Lung microvascular endothelial cell (primary cell): ENCODE measurements around the gene RNF11. TPM values are rescaled to one million over a fixed set of nuclear protein-coding genes. Genes with fewer than 3 reads are reported as not detected.
A peak's percentile ranks its signal among the peaks of the same experiment; 100 is the strongest.

Experiments
- DNase-seq, 2 donors: peaks; one replicate each; pipeline versions ENCODE4 v3.0.0 to v3.0.0-alpha.2; 2010; ENCODE audit warnings: low read depth in 2 of 2
- total RNA-seq: library from RNA; depleted of rRNA; stranded (reverse); fragments of >200 nt; gene quantifications from 2 replicates; pipeline ENCODE4 v1.2.1, GENCODE V29; 2014

Gene RNF11
- total RNA-seq, 1 donor from 2014 or later = 134 TPM

DNA sequence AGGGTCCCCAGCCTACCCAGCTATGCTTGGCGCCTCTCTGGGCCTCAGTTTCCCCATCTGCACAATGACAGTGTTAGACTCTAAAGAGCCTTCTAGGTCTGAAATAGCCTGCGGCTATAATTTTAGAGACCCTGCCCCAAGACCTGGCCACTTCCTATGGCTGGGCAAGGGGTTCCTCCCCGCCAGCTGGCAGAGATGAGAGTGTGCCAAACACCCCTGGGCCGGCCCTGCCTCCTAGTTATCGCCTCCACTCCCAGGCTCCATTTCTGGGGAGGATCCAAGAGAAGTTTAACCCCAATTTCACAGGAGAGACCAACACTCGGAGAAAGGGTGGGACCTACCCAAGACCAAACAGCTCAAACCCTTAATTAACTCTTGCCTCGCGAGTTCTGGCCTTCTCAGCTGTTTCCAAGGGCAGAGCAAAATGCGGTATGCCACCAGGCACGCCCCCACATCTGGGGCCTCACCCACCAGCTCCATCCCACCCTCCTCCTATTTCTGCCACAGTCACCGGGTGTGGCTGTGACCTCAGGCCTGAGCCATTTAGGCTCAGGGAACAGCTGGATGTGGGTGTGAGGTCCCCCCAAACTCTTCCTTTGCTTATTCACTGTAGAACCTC lies 58.6 kb downstream of the RNF11 start:
- DNase-seq = no peak

DNA sequence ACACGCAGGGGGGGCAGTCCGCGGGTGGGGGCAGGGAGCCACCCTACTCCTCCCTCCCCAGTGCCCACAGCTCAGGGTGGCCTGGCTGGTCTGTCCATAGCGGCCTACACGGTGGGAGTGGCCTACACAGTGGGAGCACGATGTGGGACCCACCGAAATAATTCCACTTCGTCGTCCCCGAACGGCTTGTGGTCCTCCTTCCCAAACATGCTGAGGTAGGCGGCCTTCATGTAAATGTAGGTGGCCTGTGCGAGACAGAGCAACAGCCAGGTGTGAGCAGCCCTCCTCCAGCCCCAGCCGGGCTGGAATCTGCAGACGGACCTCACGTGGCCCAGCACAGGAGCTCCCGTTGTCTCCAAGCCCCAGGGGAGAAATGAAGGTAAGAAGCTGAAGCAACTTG lies 59.9 kb downstream of the RNF11 start:
- DNase-seq = no peak

DNA sequence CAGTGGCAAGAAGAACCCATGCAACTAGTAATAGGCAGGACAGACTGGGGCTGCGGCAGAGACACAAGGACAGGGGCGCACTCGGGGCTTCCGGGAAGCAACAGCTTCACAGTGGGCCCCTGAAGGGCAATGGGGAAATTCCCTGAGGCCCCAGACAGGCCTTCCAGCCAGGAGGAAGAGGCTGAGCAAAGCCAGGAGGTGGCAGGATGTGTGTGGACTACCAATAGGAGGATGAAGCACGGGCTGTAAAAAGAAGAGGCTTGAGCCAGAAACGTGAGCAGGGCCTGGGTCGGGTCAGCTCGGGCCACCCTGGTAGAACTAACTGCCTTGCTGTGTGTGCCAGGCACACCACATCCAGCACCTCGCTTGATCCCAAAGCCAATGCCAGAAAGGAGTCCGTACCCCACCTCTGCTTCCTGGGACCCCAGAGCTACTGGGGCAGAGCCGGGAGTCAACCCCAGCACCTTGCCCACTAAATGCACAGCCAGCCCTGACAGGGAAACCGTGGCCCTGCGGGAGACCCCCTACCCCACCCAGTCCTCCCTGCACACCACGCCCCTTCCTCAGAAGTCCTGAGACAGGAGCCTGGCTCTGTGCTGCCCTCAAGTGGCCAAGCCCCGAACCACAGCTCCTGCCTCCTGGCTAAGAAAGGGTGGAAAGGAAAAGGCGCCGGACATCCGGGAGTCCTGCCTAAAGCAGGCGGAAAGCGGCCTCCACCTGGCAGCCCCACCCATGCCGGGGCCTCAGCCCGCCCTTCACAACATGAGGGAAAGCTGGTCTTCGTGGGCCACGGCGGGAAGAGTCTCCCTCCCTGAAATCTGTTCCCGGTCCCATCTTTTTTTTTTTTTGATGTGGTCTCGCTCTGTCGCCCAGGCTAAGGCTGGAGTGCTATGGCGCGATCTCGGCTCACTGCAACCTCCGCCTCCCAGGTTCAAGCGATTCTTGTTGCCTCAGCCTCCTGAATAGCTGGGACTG lies 60.6 kb downstream of the RNF11 start:
- peak; percentile 68 to 76 for DNase-seq

DNA sequence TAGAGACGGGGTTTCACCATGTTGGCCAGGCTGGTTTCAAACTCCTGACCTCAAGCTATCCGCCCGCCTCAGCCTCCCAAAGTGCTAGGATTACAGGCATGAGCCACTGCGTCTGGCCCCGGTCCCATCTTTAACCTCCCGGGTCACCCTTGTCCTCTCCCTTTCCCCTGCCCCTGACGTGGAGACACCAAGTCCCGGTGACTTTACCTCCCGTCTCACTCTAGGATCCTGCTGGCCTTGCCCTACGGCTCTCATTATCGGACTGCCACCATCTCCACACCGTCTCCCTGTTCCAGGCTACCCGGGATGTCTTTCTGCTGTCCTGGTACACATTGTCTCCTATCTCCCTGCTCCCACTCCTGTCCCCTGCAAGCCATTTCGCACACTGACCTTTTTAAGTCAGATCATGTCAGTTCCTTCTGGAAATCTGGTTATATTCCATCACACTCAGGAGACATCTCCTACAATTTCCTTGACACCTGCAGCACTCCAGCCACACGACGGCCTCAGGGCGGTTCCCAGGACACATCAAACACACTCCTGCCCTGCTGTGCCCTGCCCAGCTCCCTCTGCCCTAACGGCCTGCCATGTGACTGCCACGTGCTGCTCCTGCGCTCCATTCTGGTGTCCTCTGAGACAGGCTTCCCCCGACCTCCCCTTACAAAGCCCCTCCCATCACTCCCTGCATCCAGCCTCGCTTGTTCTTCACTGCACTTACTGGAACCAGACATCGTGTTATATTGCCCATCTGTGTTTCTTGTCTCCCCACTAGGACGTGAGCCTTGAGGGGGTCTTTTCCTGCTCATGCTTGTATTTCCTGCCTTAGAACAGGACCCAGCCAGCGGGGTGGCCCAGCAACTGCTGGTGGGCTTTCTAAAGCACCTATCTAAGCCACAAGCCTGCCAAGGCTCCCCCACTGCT lies 61.6 kb downstream of the RNF11 start:
- DNase-seq = no peak

DNA sequence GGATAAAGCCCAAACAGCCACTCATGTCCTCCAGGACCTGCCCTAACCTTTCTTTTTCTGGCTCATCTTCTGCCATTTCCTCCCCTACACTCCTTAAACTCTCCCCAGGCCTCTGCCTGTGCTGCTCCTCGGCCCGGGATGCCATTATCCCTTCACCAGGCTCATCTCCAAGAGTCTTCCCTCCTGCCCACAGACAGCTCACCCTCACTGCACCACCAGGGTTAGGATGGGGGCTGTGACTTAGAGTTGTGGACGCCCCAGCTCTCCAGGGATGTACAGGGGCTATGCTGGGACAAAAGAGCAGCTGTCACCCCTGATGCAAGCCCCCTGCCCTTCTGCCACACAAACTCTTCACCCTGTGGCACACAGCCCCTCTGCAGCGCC lies 62.2 kb downstream of the RNF11 start:
- DNase-seq = no peak

DNA sequence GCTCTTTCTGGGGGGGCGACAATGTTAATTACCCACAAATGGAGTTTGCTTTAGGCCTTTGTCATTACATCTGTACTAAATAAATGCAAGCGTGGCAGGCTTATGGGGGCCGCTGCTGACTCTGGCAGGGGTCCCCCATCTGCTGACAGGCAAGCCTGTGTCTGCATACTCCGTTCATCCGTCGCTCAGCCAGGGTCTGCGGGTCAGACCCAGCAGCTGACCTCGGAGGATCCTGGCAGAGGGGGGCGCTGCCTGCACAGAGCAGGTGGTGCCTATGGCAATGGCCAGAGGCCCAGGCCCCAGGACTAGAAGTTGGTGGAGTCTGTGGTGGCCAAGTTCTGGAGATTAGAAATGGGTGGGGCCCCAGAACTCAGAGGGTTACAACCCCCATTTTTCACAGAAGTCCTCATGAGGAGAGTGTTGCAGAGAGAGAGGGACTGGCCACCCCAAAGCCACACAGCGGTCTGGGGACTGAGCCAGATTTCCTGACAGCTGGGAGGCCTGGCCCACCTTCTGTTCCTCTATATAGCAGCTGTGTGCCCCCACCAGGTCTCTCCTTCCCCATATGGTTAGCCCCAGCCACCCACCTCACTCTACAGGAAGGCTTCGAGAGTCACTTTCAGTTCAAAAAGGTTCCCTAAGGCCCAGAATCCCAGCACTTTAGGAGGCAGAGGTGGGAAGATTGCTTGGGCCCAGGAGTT lies 63.3 kb downstream of the RNF11 start:
- DNase-seq = no peak

DNA sequence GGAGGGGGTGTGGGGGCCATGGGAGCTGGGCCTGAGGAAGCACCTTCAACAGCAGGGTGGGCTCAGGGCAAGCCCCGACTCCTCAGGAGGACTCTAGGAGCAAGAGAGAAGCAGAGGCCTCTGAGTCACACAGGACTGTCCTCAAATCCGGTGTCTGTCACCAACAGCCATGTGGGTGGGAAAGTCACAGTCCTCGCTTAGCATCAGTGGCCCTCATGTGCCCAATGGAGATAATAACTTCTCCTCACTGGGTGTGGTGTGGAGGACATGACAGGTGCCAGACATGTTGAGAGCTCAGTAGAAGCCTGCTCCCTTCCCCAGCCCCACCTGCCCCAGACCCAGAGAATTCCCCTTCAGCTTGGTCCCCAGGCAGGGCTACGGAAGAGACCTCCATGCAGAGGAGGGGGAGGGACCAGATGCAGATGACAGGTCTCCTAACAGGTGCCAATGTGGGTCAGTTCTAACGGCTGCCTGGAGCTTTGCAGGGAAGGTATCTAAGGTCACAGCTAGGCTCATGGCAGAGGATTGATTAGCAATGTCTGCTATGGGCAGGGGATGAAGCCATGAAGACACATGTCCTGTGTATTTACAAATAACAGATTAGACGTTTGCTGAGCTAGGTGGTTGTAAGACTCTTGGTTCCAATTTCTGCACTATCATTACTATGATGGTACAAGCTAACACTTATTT lies 64.1 kb downstream of the RNF11 start:
- no peak for DNase-seq

DNA sequence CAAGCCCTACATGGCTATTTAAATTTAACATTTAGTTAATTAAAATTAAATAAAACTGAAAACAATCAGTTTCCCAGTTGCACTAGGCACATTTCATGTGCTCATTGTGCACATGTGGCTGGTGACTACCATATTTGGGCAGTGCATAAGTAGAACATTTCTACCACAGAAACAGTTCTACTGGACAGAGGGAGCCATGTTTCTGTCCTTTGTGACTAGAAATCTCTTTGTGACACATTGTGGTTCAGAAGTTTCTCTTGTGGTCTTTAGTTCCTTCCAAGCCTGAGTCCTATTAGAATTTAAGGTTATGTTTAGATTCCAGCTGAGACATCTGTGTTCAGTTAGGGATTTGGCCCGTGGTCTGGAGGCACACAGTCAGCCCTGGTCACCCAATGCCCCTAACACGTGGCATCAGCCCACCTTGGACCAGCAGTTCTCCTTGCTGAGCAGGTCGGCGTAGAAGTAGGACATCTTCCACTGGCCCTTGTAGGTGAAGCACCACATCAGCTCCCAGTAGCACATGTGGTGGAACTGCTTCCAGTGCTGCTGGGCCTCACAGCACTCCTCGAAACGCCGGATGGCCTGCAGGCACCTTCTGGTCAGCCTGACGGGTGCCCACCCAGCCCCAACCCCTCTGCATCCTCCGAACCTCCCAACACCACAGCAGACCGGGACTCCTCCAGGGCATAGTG lies 65.2 kb downstream of the RNF11 start:
- DNase-seq = no peak

DNA sequence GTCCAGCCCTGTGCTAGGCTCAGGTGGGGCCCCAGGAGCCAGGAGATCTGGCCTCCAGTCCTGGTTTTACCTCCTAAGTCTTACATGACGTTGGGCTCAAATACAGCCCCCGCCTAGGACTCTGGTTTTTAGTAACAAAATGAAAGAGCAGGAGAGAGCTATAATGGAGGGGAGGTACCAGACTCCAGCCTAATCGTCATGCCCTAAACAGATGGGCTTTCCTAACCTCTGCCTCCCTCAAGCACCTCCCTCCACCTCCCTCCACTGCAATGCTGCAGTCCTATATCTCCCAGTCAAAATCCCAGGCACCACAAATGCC lies 65.7 kb downstream of the RNF11 start:
- no peak for DNase-seq

DNA sequence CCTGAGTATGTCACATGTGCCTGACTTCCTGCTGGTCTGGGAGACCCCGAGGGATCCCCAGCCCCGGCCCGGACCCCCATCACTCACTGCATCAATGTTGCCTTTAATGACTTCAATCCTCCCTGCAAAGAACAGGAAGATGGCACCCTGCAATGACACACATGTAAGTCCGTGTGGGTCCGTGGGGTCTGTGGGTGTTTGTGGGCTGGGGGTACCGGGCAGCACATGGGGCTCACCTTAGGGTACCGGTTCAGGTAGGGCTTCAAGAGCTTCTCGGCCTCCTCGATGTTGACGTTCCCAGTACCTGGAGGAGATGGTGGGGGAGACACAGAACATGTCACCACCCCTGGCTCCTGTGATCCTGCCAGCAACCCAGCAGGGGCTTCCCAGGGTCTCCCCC lies 66.2 kb downstream of the RNF11 start:
- DNase-seq = no peak

DNA sequence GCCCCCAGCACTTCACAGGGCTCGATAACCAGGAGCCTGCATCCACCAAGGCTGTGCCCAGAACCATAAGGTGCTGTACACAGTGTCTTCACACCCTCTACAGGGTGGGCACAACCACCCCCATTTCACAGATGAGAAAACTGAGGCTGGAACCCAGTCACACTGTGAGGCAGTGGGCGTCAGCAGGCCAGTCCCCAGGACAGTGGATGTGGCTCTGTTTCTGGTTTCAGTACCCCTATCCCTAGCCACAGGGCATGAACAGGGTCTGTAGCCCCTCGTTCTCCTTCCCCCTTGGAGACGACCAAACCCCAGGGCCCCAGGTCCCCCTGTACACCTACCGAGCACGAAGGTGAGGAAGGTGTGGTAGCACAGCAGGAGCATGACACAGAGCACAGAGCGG lies 66.7 kb downstream of the RNF11 start:
- DNase-seq = no peak

DNA sequence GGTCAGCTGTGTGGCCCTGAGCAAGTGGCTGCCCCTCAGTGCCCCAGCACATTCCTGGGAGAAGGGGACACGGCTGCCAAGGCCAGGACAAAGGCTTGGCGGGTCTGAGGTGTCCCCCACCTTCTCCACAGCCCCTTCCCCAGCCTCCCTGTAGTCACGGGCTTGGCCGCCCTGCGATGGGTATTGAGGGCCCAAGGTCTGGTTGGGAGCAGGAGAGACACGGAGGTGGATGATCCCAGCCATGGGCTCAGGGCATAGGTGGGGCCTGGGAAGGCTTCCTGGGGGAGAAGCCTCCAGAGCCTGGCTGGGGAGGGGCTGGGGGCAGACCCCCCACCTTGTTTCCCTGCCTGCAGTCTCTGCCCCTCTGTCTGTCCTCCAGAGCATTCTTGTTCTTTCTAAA lies 67.2 kb downstream of the RNF11 start:
- DNase-seq = no peak

DNA sequence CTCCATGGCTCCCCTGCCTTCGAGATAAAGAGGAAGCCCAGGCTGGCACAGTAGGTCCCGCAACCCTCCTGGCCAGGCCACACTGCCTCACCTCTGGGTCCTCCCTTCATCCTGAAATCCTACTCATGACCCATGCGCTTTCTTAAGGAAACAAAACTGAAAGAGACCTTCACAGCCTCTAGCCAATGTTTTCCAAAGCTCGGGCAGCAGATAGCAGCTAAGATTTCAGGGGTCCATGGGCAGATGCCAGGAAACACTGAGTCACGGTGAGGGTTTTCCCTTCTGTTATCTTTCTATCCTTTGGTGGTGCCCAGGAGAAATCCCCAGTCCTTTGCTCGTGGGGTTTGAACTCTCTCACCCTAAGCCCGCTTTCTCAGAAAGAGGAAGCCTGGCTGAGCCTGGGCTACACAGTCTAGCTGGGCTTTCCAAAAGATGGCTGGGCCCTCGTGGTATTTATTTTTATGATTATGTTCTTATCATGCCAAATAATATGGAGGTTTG lies 67.7 kb downstream of the RNF11 start:
- DNase-seq = peak; percentile 74 to 79

DNA sequence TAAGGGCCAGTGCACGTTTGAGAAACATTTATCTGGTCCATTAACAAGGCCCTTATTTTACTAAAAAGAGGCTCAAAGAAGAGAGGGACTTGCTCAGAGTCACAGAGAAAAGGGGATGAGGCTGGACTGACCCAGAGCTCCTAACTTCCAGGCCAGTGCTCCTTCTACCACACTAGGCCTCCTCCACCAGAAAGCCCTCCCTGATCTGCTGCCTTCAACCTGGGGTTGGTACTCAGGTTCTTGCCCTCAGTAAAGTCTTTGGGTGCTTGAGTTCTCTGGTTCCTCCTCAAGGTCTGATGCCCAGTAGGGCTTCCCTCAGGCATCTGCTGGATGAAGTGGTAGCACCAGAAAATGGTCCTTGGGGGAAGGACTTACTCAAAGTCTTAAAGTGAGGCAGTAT lies 68.3 kb downstream of the RNF11 start:
- DNase-seq = no peak

DNA sequence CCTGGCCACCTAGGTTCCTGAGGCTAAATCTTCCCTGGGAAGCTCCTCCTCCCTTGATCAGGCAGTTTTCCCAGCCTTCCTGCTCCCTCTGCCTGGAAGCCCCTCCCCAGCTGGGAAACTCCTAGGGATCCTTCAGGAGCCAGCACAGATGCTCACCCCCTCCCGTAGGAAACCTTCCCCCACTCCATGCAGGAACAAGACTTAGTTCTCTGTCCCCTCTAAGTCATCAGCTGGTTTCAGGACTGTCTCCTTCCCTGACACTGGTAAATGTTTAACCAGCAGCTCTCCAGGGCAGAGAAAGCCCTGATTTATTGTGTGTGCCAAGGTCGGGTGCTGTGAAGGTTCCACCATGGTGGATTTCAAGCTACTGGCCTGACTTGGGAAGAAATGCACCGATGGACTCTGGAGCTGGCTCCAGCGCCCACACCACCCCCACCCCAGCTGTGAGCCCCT lies 69.3 kb downstream of the RNF11 start:
- DNase-seq = no peak

DNA sequence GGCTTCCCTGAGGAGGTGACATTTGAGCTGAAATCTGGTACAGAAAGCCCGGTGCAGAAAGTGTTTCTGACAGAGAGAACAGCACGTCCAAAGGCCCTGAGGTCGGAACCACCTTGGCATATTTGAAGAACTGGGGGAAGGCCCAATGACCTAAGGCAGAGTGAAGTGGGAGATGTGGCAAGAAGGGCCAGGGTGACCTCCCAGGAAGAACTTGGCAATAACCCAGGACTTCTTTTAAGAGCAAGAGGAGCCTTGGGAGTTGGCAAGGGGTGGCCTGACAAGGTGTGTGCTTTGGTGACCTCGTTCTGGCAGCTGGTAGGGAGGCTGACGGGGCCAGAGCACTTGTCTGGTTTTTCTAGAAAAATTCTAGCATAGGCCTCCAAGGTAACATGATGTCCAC lies 70.9 kb downstream of the RNF11 start:
- DNase-seq = no peak

DNA sequence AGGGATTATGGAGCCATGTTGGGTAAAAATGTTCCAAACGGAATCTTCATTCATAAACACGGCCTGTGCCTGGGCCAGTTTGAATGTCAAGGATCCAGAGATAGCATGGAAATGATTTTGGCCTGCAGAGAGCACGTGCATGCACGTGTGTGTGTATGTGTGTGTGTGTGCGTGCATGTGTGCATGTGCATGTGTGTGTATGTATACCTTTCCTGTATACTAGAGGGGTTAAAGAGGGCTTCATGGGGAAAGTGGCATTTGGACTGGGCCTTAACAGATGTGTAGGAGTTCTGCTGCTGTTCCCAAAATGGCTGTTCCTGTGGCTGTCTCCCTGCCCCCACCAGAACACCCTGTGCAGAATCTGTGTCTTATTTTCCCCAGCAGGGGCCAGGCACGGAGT lies 72.6 kb downstream of the RNF11 start:
- DNase-seq = no peak

DNA sequence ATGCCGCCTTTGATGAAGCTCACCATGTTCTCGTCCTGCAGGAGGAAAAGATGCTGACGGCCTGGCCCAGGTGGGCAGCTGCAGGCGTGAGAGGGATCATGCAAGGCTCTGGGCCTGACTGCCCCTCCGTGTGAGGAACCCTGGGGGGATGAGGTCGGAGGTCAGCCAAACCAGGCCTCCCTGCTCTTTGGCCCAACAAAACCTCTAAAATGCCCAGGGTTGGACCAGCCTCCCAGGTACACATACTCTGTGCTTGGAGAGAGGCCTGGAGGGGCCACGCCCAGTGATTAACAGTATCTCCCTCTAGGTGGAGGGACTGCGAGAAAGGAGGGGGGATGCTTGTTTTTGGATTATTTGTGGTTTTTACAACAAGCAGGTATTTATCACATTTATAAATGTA lies 73.2 kb downstream of the RNF11 start:
- no peak for DNase-seq

DNA sequence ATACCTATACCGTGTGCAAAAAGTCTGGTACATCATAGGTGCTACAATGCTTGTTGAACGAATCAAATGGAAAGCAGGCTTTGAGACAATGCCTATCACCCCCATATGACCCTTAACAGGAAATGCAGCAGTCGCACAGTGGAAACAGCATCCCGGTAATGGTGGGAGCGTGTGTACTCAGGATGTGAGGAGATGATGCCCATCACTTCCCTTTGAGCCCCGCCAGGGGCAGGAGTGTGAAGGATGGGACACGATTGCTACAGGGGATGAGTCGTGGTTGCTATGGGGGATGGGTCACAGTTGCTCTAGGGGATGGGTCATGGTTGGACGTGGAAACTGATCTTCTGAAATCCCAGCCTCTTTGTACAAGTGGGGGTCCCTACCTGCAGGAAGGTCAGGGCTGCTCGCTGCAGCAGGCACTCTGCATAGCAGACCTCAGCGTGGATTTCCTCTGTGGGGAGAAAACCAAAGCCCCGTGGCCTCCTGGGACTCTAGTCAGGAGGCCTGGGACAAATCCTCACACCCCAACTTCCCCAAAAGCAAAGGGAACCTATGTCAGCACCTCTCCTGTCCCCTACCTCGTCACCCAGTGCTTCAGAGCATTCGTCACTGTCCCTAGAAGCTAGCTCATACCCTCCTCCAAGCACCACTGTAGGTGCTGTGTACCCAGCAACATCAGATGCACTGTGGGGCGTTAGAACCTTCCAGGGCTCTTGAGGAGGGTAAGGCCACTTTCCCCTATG lies 75.0 kb downstream of the RNF11 start:
- peak; percentile 51 to 94 for DNase-seq
